Measurements from ENCODE around the gene ZBTB44. TPM values are rescaled to one million over a fixed set of nuclear protein-coding genes. Genes with fewer than 3 reads are reported as not detected.

The ZBTB44 gene
- total RNA-seq, 1 experiment from 2014 or later: 32.5 TPM

DNA sequence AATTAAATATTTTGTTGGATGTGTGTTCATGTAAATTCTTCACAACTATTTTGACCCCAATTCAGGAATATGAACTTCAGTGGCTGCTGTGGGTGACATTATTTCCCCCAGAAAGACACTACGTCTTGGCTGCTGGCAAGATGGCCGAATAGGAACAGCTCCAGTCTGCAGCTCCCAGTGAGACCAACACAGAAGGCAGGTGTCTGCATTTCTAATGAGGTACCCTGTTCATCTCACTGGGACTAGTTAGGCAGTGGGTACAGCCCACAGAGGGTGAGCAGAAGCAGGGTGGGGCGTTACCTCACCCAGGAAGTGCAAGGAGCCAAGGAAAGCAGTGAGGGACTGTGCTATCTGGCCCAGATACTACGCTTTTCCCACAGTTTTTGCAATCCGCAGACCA is 65.3 kb downstream of the ZBTB44 start:
- Histone ChIP-seq H3K9me2 (ENCODE audit: insufficient read depth) (no peaks in the 10 kb centered on the region), H3K9me3 (ENCODE audit: control insufficient read depth in 1 of 2, insufficient read depth in 1 of 2, low read depth in 1 of 2, low read length in 2 of 2) (no peaks in the 10 kb centered on the region), H3K4me1 (ENCODE audit: control insufficient read depth in 1 of 2, insufficient read depth in 2 of 2, low read length in 2 of 2) (no peaks in the 10 kb centered on the region), H3K79me2 (ENCODE audit: insufficient read depth, low read length) (no peaks in the 10 kb centered on the region), H3K36me3 (ENCODE audit: control insufficient read depth in 1 of 2, insufficient read depth in 2 of 2, low read length in 2 of 2) (no peaks in the 10 kb centered on the region), H3K4me3 (replicated peaks in 1 of 2; ENCODE audit: low read depth in 1 of 2, low read length in 2 of 2) (no peak overlapping the region), H2AFZ (ENCODE audit: low read depth, low read length, poor library complexity, severe bottlenecking) (no peak overlapping the region), H3K9ac (ENCODE audit: low read length) (no peak overlapping the region), H3K4me2 (ENCODE audit: low read length) (no peak overlapping the region), H4K20me1 (ENCODE audit: insufficient read depth) (no peaks in the 10 kb centered on the region), H3K27ac (ENCODE audit: low read depth, low read length) (no peak overlapping the region), H3K27me3 (ENCODE audit: insufficient read depth, low read length) (no peaks in the 10 kb centered on the region)
- TF ChIP-seq TCF7L2 (IDR thresholded peaks at IDR 0.05; ENCODE audit: borderline replicate concordance, extremely low read depth, insufficient read depth, insufficient read length): no peak
- TF ChIP-seq ZNF274 (IDR thresholded peaks at IDR 0.05; ENCODE audit: low read depth, low read length): no peak
- no peak for TF ChIP-seq SRF (IDR thresholded peaks at IDR 0.05; ENCODE audit: low read depth)
- TF ChIP-seq, protein P1, sequence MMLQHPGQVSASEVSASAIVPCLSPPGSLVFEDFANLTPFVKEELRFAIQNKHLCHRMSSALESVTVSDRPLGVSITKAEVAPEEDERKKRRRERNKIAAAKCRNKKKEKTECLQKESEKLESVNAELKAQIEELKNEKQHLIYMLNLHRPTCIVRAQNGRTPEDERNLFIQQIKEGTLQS (IDR thresholded peaks at IDR 0.05): no peak
- TF ChIP-seq, protein P2, sequence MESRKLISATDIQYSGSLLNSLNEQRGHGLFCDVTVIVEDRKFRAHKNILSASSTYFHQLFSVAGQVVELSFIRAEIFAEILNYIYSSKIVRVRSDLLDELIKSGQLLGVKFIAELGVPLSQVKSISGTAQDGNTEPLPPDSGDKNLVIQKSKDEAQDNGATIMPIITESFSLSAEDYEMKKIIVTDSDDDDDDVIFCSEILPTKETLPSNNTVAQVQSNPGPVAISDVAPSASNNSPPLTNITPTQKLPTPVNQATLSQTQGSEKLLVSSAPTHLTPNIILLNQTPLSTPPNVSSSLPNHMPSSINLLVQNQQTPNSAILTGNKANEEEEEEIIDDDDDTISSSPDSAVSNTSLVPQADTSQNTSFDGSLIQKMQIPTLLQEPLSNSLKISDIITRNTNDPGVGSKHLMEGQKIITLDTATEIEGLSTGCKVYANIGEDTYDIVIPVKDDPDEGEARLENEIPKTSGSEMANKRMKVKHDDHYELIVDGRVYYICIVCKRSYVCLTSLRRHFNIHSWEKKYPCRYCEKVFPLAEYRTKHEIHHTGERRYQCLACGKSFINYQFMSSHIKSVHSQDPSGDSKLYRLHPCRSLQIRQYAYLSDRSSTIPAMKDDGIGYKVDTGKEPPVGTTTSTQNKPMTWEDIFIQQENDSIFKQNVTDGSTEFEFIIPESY (IDR thresholded peaks at IDR 0.05; ENCODE audit: extremely low read depth, insufficient replicate concordance, low read length): no peak
- POLR2A ChIA-PET: no interaction called here
- CTCF ChIA-PET: interaction anchor here (0.6 kb wide), 1 partner anchor 18 kb away, joined by 3 read pairs; no protein-coding TSS in a partner anchor
- RAD21 ChIA-PET (ENCODE audit: low non-redundant PET in 1 of 2, low total read pairs in 2 of 2, uncharacterized antibody in 2 of 2, unreplicated experiment in 2 of 2): no interaction called here
- no peak for ATAC-seq
- no peak for DNase-seq (ENCODE audit: low read depth, low spot score)
- intact Hi-C loops (cut with micrococcal nuclease): no loop called here
- BruUV-seq (replicated peaks): no TSS peak

DNA sequence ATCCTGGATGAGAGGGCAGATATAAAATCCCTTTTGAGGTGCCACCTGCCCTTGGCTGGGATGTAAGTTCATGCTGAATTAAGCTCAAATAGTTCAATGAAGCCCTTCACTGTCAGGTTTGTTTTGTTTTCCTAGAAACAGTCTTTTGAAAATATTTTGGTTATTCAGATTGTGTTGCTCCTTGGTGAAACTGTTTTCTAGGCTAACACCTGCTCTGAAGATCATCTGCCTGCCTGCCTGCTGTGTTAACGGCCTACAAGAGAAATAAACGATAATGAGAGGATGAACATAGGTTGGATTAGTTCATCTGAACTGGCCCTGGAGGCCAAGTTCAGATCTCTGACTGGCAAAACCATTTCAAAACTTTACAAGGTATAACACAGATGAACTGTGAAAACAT is 67.4 kb downstream of the ZBTB44 start:
- no peak for DNase-seq (ENCODE audit: low read depth, low spot score)
- Histone ChIP-seq H3K27ac (ENCODE audit: low read depth, low read length) (no peak overlapping the region), H2AFZ (ENCODE audit: low read depth, low read length, poor library complexity, severe bottlenecking) (no peak overlapping the region), H3K4me2 (ENCODE audit: low read length) (no peak overlapping the region), H3K4me3 (replicated peaks in 1 of 2; ENCODE audit: low read depth in 1 of 2, low read length in 2 of 2) (no peak overlapping the region), H3K79me2 (ENCODE audit: insufficient read depth, low read length) (no peaks in the 10 kb centered on the region), H3K4me1 (ENCODE audit: control insufficient read depth in 1 of 2, insufficient read depth in 2 of 2, low read length in 2 of 2) (no peaks in the 10 kb centered on the region), H3K9me2 (ENCODE audit: insufficient read depth) (no peaks in the 10 kb centered on the region), H4K20me1 (ENCODE audit: insufficient read depth) (peaks cover 3% of the 10 kb centered on the region; the same call in 1 of the 2 replicates), H3K9me3 (ENCODE audit: control insufficient read depth in 1 of 2, insufficient read depth in 1 of 2, low read depth in 1 of 2, low read length in 2 of 2) (no peaks in the 10 kb centered on the region), H3K9ac (ENCODE audit: low read length) (no peak overlapping the region), H3K36me3 (ENCODE audit: control insufficient read depth in 1 of 2, insufficient read depth in 2 of 2, low read length in 2 of 2) (no peaks in the 10 kb centered on the region), H3K27me3 (ENCODE audit: insufficient read depth, low read length) (no peaks in the 10 kb centered on the region)
- no TSS peak for BruUV-seq (replicated peaks)
- CTCF ChIA-PET: no interaction called here
- no peak for ATAC-seq
- intact Hi-C loops (cut with micrococcal nuclease): no loop called here
- RAD21 ChIA-PET (ENCODE audit: low non-redundant PET in 1 of 2, low total read pairs in 2 of 2, uncharacterized antibody in 2 of 2, unreplicated experiment in 2 of 2): no interaction called here
- POLR2A ChIA-PET: no interaction called here
- no peak for TF ChIP-seq POLR2AphosphoS5 (IDR thresholded peaks at IDR 0.05; ENCODE audit: low read depth, low read length)
- TF ChIP-seq POLR2A (IDR thresholded peaks at IDR 0.05; ENCODE audit: borderline replicate concordance, extremely low read depth, insufficient read depth, insufficient read length): no peak
- TF ChIP-seq CEBPB (IDR thresholded peaks at IDR 0.05; ENCODE audit: low read depth): no peak
- no peak for TF ChIP-seq CBX3 (IDR thresholded peaks at IDR 0.05; ENCODE audit: low read depth)
- no peak for TF ChIP-seq JUND (IDR thresholded peaks at IDR 0.05)
- no peak for TF ChIP-seq YY1 (IDR thresholded peaks at IDR 0.05; ENCODE audit: extremely low read depth, insufficient replicate concordance, low read depth, low read length)
- no peak for TF ChIP-seq SRF (IDR thresholded peaks at IDR 0.05; ENCODE audit: low read depth)
- no peak for TF ChIP-seq ZFX (IDR thresholded peaks at IDR 0.05)
- TF ChIP-seq, protein P1 (IDR thresholded peaks at IDR 0.05): no peak
- TF ChIP-seq SIN3A (IDR thresholded peaks at IDR 0.05; ENCODE audit: low read depth): no peak
- no peak for TF ChIP-seq EGR1 (IDR thresholded peaks at IDR 0.05; ENCODE audit: low read depth)
- TF ChIP-seq, protein P3, sequence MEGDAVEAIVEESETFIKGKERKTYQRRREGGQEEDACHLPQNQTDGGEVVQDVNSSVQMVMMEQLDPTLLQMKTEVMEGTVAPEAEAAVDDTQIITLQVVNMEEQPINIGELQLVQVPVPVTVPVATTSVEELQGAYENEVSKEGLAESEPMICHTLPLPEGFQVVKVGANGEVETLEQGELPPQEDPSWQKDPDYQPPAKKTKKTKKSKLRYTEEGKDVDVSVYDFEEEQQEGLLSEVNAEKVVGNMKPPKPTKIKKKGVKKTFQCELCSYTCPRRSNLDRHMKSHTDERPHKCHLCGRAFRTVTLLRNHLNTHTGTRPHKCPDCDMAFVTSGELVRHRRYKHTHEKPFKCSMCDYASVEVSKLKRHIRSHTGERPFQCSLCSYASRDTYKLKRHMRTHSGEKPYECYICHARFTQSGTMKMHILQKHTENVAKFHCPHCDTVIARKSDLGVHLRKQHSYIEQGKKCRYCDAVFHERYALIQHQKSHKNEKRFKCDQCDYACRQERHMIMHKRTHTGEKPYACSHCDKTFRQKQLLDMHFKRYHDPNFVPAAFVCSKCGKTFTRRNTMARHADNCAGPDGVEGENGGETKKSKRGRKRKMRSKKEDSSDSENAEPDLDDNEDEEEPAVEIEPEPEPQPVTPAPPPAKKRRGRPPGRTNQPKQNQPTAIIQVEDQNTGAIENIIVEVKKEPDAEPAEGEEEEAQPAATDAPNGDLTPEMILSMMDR (IDR thresholded peaks at IDR 0.05 in 2 of 3, conservative IDR thresholded peaks at IDR 0.05 in 1 of 3; ENCODE audit: borderline replicate concordance in 1 of 3, insufficient read depth in 1 of 3, low read depth in 2 of 3, low read length in 2 of 3): no peak
- TF ChIP-seq SP1 (IDR thresholded peaks at IDR 0.05; ENCODE audit: low read depth): no peak
- no peak for TF ChIP-seq EZH2phosphoT487 (IDR thresholded peaks at IDR 0.05; ENCODE audit: borderline replicate concordance)
- no peak for TF ChIP-seq EZH2 (IDR thresholded peaks at IDR 0.05)
- TF ChIP-seq ELF1 (IDR thresholded peaks at IDR 0.05; ENCODE audit: borderline replicate concordance, low read depth): no peak
